Measurements from ENCODE around the gene G6PC2. TPM values are rescaled to one million over a fixed set of nuclear protein-coding genes. Genes with fewer than 3 reads are reported as not detected.
"Not testable (repeated sequence)": the region's sequence is repeated elsewhere in the genome, so short reads cannot be mapped to it uniquely, and the experiment has no call there.

G6PC2 gene
- total RNA-seq, 1 donor from 2014 or later: not detected

- ATAC-seq (ENCODE audit: poor library complexity) (no peak), DNase-seq (no peak)
- intact Hi-C loops (cut with DNase I): no loop called here
Observed at GRCh38 chr2:168896783-168897182, 4.3 kb upstream of the G6PC2 start.

GRCh38 chr2:168897449-168897848, 3.6 kb upstream of the G6PC2 start:
- DNase-seq (no peak), ATAC-seq (ENCODE audit: poor library complexity) (no peak)
- intact Hi-C loops (cut with DNase I): no loop called here

DNA sequence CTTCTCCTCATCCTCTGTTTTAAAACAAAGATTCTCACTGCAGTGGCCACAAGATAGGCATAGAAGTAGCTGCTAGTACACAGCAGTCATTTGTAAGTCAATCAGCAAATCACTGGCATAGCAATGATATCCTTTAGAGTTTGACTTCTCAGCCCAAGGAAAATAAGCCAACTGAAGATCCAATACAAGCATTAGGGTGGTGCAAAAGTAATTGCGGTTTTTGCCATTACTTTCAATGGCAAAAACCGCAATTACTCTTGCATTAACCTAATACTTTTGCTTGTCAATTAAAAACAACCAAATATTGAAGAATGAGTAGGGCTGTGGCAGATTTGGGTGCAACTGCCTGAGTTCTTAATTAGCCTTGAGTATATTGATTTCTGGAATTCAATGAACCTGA, 2.8 kb downstream of the G6PC2 start:
- DNase-seq (no peak), ATAC-seq (ENCODE audit: poor library complexity) (no peak)
- intact Hi-C loops (cut with DNase I): no loop called here

DNA sequence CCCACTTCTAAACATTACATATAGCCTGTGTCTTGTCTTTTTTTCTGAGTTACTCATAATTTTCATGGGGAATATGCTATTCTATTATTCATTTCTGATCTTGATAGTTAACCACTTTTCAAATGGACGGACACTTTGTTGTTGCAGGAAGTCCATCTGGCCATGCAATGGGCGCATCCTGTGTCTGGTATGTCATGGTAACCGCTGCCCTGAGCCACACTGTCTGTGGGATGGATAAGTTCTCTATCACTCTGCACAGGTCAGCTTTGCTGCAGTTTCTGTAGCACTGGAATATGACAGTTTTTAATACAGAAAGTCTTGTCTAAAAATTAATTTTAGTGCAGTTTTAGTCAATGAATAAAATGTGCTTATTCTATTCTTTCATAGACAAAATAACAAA, 3.3 kb downstream of the G6PC2 start:
- intact Hi-C loops (cut with DNase I): no loop called here

DNA sequence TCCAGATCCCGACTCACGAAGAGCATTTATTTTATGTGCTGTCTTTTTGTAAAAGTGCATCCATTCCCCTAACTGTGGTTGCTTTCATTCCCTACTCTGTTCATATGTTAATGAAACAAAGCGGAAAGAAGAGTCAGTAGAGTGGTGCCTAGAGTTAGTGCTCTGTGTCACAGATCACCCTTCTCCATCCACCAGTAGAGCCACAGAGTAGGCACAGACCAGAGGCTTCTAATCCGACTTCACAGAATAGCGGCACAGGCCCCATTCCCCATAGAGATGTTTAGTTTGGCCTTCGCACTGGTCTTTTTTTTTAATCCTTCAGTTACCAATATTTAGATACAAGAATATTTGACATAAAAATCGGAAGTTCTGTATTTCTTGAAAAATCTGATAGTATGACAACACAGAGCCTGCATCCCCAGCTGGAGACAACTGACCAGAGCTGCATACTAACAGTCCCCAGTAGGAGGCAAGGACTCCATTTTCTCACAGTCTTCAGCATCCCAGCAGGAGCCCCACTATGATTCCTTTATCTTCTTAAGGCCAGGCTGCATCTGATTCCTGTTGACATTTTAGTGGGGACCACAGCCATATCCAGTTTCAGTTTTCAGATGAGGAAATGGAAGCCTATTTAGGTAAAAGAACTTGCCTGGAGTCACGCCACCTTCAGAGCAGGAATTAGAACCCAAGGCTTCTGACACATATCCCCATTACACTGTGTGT, 7.0 kb downstream of the G6PC2 start:
- DNase-seq: no peak

More for the DNA sequence above, 3.3 kb downstream of the G6PC2 start:
- DNase-seq (no peak), ATAC-seq (ENCODE audit: poor library complexity) (no peak)

DNA sequence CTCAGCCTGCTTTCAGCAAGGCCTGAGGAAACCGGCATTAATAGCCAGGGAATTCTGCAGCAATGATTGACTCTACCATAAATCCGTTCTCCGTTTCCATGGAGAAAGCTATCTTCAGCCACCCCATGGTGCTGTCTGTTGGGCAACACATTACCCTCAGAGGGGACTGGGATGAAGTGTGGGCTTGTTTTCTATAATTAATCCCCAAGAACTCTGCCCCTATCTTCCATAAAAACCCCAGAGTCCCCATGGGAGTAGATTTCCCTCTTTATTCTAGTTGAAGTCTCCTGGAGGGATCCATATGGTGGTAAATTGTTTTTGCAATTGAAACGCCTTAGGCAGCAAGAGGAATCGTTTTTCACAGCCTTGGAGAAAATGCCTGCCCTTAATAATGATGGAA, 9.2 kb downstream of the G6PC2 start:
- intact Hi-C loops (cut with DNase I): no loop called here
- DNase-seq: no peak

More for the DNA sequence above, 7.0 kb downstream of the G6PC2 start:
- intact Hi-C loops (cut with DNase I): no loop called here
- ATAC-seq (ENCODE audit: poor library complexity): no peak

DNA sequence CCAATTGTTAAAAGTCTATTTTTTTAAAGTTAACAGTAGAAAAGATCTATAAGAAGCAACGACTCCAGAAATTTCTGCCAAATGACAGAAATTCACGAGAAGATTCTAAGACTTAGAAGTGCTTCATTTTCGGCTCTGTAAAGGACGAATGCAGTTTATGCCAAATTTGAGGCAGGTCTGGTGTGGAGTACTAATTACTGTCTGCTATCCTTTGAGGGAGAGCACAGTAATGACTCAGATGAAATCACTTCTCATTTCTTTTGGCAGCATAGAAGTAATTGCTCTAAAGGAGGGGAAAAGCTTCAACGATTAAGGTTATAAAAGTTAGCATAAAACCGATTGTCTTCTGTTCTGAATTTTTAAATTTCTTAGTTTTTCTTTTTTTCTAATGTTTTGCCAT, 11.4 kb downstream of the G6PC2 start:
- ATAC-seq (ENCODE audit: poor library complexity) (no peak), DNase-seq (no peak)
- intact Hi-C loops (cut with DNase I): no loop called here

More for the DNA sequence above, 9.2 kb downstream of the G6PC2 start:
- no peak for ATAC-seq (ENCODE audit: poor library complexity)

DNA sequence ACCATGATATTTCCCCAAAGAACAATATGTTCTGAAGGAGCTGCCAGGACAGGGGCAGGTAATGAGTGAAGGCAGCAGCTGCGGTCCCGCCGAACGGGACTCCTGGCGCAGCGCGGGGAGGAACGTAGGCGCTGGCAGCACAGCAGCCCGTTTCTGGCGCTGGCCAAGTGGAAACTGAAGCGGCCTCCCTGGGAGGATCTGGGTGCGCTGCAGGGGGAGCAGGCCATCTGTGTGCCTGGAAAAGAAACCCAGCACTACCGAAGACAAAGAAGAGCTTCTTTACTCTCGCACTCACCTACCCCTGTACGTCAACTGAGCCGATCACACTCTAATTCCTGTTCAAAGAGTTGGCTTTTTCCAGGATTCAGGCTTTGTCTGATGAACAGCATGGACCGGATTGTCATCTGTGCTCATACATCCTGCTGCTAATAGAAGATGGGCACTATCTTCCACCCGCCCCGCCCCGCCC, 11.8 kb downstream of the G6PC2 start:
- intact Hi-C loops (cut with DNase I): no loop called here
- ATAC-seq (ENCODE audit: poor library complexity) (peak; percentile 81), DNase-seq (peak; percentile 56)

DNA sequence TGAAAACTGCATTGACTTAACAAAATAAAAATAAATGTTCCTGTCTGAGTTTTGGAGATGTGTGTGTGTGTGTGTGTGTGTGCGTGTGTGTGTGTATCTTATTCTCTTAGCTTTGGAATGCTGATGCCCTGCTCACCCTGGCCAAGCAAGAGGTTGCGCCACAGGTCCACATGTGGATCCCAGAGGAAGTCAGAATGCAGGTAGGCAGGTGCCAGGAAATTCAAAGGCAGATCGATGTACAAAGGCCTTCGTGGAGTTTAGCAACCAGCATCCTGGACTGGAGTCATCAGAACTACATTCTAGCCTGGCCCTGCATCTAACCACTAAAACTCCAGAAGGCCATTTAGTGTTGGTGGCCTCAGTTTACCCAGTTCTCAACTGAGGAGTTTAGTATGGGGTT, 12.4 kb downstream of the G6PC2 start:
- ATAC-seq (ENCODE audit: poor library complexity): no peak
- intact Hi-C loops (cut with DNase I): no loop called here
- DNase-seq: no peak

GRCh38 chr2:168915441-168916330, 14.6 kb downstream of the G6PC2 start:
- ATAC-seq (ENCODE audit: poor library complexity) (no peak), DNase-seq (no peak)
- intact Hi-C loops (cut with DNase I): no loop called here

GRCh38 chr2:168916331-168916675, 15.2 kb downstream of the G6PC2 start:
- intact Hi-C loops (cut with DNase I): no loop called here
- no peak for DNase-seq
- ATAC-seq (ENCODE audit: poor library complexity): no peak

- ATAC-seq (ENCODE audit: poor library complexity) (no peak), DNase-seq (no peak)
- intact Hi-C loops (cut with DNase I): loop anchor here (5.0 kb wide), 2 partner anchors 148 to 573 kb away; no protein-coding TSS in a partner anchor
Observed at GRCh38 chr2:168920504-168921157, 19.5 kb downstream of the G6PC2 start.

GRCh38 chr2:168926621-168927386, 25.7 kb downstream of the G6PC2 start:
- no peak for DNase-seq
- ATAC-seq (ENCODE audit: poor library complexity): no peak
- intact Hi-C loops (cut with DNase I): no loop called here

DNA sequence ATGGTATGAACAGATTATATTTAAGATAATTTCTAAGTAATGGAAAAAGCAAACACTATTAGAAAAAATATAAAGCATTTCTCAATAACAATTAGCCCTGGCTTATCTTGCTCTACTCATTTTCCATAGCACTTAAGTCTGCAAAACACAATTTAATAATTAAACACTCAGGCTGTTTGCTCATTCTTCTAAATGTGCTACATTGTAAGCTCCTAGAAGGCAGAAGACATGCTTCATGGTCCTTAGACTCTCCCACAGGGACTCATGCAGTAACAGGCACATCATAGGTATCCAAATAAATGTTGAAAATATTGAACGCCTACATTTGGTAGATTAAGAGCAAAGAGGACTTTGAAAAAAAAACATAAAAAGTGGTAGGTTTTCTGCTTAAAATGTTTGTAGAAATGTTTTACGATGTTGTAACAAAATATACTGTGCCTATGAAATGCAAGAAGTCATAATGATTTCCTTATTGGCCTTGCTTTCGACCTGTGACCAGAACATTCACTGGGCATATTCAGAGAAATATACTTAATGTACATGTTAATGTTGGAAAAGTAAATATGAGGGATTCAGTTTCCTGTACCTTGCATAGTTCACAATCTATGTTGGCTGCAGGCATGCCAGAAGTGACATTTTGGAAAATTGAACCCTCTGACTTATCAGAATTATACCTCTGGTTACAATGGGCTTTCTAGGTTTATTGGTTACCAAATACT, 27.2 kb downstream of the G6PC2 start:
- ATAC-seq (ENCODE audit: poor library complexity): no peak
- intact Hi-C loops (cut with DNase I): no loop called here
- no peak for DNase-seq

DNA sequence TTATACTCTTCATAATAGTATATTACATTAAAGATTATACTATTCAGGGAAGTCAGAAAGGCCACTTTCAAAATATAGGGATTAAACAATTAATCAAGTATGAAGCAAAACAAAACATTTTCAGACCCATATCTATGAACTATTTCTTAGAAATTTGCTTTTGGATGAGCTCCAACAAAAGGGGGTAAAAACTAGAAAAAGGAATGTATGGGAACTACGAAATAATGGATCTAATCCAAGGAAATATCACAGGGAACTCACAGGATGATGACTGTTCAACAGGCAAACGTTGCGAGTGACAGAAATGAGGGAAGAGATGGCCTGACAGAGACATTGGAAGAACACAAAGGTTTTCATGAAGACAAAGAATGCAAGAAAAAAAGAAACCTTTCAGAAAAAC, 27.9 kb downstream of the G6PC2 start:
- intact Hi-C loops (cut with DNase I): no loop called here
- DNase-seq: no peak
- no peak for ATAC-seq (ENCODE audit: poor library complexity)

- ATAC-seq (ENCODE audit: poor library complexity) (no peak), DNase-seq (no peak)
- intact Hi-C loops (cut with DNase I): no loop called here
Observed at GRCh38 chr2:168930242-168930641, 29.2 kb downstream of the G6PC2 start.

- DNase-seq; intact Hi-C loops (cut with DNase I); ATAC-seq (ENCODE audit: poor library complexity): not testable (repeated sequence)
Observed at GRCh38 chr2:168932174-168932573, 31.1 kb downstream of the G6PC2 start.

GRCh38 chr2:168934826-168935225, 33.7 kb downstream of the G6PC2 start:
- intact Hi-C loops (cut with DNase I): no loop called here
- ATAC-seq (ENCODE audit: poor library complexity) (no peak), DNase-seq (no peak)
